Measurements from ENCODE around the gene APBB3. TPM values are rescaled to one million over a fixed set of nuclear protein-coding genes. Genes with fewer than 3 reads are reported as not detected.

Gene APBB3
- total and polyA plus RNA-seq, 9 of the 15 experiments (the other 6 are each of a cell fraction or from before 2014, with no cell fraction given), result 0.17 to 24.3 (median 9.5) TPM

GRCh38 chr5:140557136-140557805 lies 7.1 kb downstream of the APBB3 start, which contains the start of gene SRA1 (continued):
- peak; percentile 99 for TF ChIP-seq POLR2G (IDR thresholded peaks at IDR 0.05; ENCODE audit: low read depth, low read length)
- TF ChIP-seq MYC (IDR thresholded peaks at IDR 0.05; ENCODE audit: low read depth, low read length), result peak; percentile 66
- TF ChIP-seq MYC (CRISPR knock-in tag; IDR thresholded peaks at IDR 0.05; ENCODE audit: borderline replicate concordance, low read depth), result peak; percentile 68; the same call in 1 of the 2 replicates
- no peak for TF ChIP-seq ZNF280B (CRISPR knock-in tag; IDR thresholded peaks at IDR 0.05)
- peak; percentile 92 for TF ChIP-seq SAP30 (IDR thresholded peaks at IDR 0.05; ENCODE audit: borderline replicate concordance, insufficient read depth, low read depth, low read length, poor library complexity, severe bottlenecking)
- peak in 1 of 2 experiments; percentile 61; a peak in 1 of 4 replicates for TF ChIP-seq UBTF (IDR thresholded peaks at IDR 0.05; ENCODE audit: borderline replicate concordance in 1 of 2, low read depth in 2 of 2, low read length in 2 of 2)
- TF ChIP-seq ZNF589 (CRISPR knock-in tag; IDR thresholded peaks at IDR 0.05; ENCODE audit: low read depth), result peak; percentile 16; the same call in 1 of the 2 replicates
- peak; percentile 75 for TF ChIP-seq ELF1 (tag; IDR thresholded peaks at IDR 0.05)
- TF ChIP-seq TARDBP (IDR thresholded peaks at IDR 0.05), result 0 out of 2 replicates have a peak, but pooled peaks have one; percentile 28
- TF ChIP-seq KDM1A (IDR thresholded peaks at IDR 0.05), result no peak
- 0 out of 2 replicates have a peak, but pooled peaks have one; percentile 26 for TF ChIP-seq NR2F6 (CRISPR knock-in tag; IDR thresholded peaks at IDR 0.05)
- TF ChIP-seq TFAP4 (CRISPR knock-in tag; IDR thresholded peaks at IDR 0.05; ENCODE audit: borderline replicate concordance), result peak; percentile 92
- TF ChIP-seq ZNF174 (CRISPR knock-in tag; IDR thresholded peaks at IDR 0.05), result no peak
- peak; percentile 35; the same call in 1 of the 2 replicates for TF ChIP-seq FOXO4 (CRISPR knock-in tag; IDR thresholded peaks at IDR 0.05)
- peak; percentile 78 for TF ChIP-seq SP1 (CRISPR knock-in tag; IDR thresholded peaks at IDR 0.05)
- TF ChIP-seq RBBP5 (IDR thresholded peaks at IDR 0.05; ENCODE audit: borderline replicate concordance, insufficient read depth, low read length, poor library complexity, severe bottlenecking), result peak; percentile 86
- 0 out of 4 replicates have a peak, but pooled peaks of 1 of the 2 experiments have one; percentile 5 for TF ChIP-seq FOXA3 (CRISPR knock-in tag; conservative IDR thresholded peaks at IDR 0.05 in 1 of 2, IDR thresholded peaks at IDR 0.05 in 1 of 2)
- no peak for TF ChIP-seq SMC3 (conservative IDR thresholded peaks at IDR 0.05; ENCODE audit: insufficient read depth, low read depth, low read length)
- no peak for TF ChIP-seq ZBTB8A (IDR thresholded peaks at IDR 0.05; ENCODE audit: partially characterized antibody)

Measured in K562 (cell line).